ENCODE data around the gene UBQLN4. TPM values are rescaled to one million over a fixed set of nuclear protein-coding genes. Genes with fewer than 3 reads are reported as not detected.

UBQLN4 gene
- total and polyA plus RNA-seq, 9 of the 15 experiments (the other 6 are each of a cell fraction or from before 2014, with no cell fraction given): 13.5 to 65.5 (median 37.0) TPM

DNA sequence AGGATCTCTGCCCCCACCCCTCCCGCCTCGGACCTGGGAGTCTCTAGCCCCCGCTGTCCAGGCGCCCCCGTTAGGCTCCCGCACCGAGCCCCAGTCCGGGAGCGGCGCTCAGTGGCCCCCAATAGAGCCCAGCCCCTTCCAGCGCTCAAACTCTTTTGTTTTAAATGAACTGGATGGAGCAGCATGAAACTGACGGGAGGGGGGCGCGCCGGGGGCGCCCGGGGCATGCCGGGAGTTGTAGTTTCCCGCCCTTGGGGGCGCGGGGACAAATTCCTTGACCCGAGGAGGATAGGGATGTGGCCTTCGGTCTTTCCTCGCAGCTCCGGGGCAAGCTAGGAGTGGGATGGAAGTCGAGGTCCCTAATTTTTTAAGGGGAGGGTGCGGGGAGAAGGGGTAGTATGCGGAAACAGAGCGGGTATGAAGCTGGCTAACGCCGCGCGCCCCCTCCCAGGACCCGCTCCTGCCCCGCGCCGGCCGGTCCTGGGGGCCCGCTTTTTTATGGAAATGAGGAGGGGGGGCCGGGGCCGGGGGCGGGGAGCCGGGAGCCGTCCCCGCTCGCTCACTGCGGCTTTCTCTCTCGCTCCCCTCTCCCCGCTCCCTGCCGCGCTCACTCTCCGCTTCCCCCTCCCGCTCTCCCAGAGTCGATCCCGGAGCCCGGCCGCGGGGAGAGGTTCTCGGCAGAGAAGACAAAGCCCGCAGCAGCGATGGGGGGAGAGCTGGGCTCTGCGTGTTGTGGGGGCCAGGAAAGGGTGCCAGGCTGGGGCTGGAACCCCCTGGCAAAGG, 28.9 kb upstream of the UBQLN4 start, which contains the start of gene MEX3A (continued):
- TF ChIP-seq CREBBP (IDR thresholded peaks at IDR 0.05; ENCODE audit: low read depth, low read length) (no peak), BACH1 (tag; IDR thresholded peaks at IDR 0.05) (no peak), NCOA4 (IDR thresholded peaks at IDR 0.05; ENCODE audit: partially characterized antibody) (no peak), ZNF586 (CRISPR knock-in tag; conservative IDR thresholded peaks at IDR 0.05) (no peak), POLR2H (tag; IDR thresholded peaks at IDR 0.05; ENCODE audit: low read depth) (no peak), SMAD1 (IDR thresholded peaks at IDR 0.05; ENCODE audit: low read depth, low read length, partially characterized antibody) (no peak), ZNF217 (CRISPR knock-in tag; IDR thresholded peaks at IDR 0.05) (no peak), MYBL2 (IDR thresholded peaks at IDR 0.05; ENCODE audit: low read depth) (no peak), MYBL2 (CRISPR knock-in tag; IDR thresholded peaks at IDR 0.05; ENCODE audit: borderline replicate concordance) (no peak), RBM34 (IDR thresholded peaks at IDR 0.05; ENCODE audit: borderline replicate concordance, insufficient read depth, low read length) (no peak), SMARCE1 (IDR thresholded peaks at IDR 0.05) (no peak), ZNF384 (IDR thresholded peaks at IDR 0.05; ENCODE audit: low read depth, low read length) (no peak), TSC22D4 (tag; IDR thresholded peaks at IDR 0.05) (no peak), EWSR1 (IDR thresholded peaks at IDR 0.05; ENCODE audit: borderline replicate concordance, low read depth, partially characterized antibody) (no peak), IRF2 (CRISPR knock-in tag; IDR thresholded peaks at IDR 0.05) (no peak), RAD51 (IDR thresholded peaks at IDR 0.05; ENCODE audit: borderline replicate concordance, low read depth) (no peak), MAFK (IDR thresholded peaks at IDR 0.05; ENCODE audit: low read length) (no peak), RBBP5 (IDR thresholded peaks at IDR 0.05; ENCODE audit: borderline replicate concordance, insufficient read depth, low read length, poor library complexity, severe bottlenecking) (no peak), HNRNPUL1 (IDR thresholded peaks at IDR 0.05; ENCODE audit: low read length) (no peak), TRIM28 (IDR thresholded peaks at IDR 0.05) (no peak), ZNF695 (CRISPR knock-in tag; IDR thresholded peaks at IDR 0.05) (no peak)
- TF ChIP-seq, protein P1, sequence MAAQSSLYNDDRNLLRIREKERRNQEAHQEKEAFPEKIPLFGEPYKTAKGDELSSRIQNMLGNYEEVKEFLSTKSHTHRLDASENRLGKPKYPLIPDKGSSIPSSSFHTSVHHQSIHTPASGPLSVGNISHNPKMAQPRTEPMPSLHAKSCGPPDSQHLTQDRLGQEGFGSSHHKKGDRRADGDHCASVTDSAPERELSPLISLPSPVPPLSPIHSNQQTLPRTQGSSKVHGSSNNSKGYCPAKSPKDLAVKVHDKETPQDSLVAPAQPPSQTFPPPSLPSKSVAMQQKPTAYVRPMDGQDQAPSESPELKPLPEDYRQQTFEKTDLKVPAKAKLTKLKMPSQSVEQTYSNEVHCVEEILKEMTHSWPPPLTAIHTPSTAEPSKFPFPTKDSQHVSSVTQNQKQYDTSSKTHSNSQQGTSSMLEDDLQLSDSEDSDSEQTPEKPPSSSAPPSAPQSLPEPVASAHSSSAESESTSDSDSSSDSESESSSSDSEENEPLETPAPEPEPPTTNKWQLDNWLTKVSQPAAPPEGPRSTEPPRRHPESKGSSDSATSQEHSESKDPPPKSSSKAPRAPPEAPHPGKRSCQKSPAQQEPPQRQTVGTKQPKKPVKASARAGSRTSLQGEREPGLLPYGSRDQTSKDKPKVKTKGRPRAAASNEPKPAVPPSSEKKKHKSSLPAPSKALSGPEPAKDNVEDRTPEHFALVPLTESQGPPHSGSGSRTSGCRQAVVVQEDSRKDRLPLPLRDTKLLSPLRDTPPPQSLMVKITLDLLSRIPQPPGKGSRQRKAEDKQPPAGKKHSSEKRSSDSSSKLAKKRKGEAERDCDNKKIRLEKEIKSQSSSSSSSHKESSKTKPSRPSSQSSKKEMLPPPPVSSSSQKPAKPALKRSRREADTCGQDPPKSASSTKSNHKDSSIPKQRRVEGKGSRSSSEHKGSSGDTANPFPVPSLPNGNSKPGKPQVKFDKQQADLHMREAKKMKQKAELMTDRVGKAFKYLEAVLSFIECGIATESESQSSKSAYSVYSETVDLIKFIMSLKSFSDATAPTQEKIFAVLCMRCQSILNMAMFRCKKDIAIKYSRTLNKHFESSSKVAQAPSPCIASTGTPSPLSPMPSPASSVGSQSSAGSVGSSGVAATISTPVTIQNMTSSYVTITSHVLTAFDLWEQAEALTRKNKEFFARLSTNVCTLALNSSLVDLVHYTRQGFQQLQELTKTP (IDR thresholded peaks at IDR 0.05; ENCODE audit: low read depth in 1 of 2, partially characterized antibody in 2 of 2): peak in 1 of 2 experiments; percentile 90
- TF ChIP-seq, protein P2, sequence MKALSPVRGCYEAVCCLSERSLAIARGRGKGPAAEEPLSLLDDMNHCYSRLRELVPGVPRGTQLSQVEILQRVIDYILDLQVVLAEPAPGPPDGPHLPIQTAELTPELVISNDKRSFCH (CRISPR knock-in tag; IDR thresholded peaks at IDR 0.05): no peak
- TF ChIP-seq, protein P2 (tag; IDR thresholded peaks at IDR 0.05): no peak
